HepG2 (cell line): ENCODE results near the gene KRTCAP3. TPM values are rescaled to one million over a fixed set of nuclear protein-coding genes. Genes with fewer than 3 reads are reported as not detected.
A peak's percentile ranks its signal among the peaks of the same experiment; 100 is the strongest.

ENCODE experiments used
- HMGA1 ChIP-seq: sonication (generic); formaldehyde crosslinking; conservative IDR thresholded peaks from 2 replicates; pipeline ENCODE4 v1.4.0; 2020; ENCODE audit warnings: missing genetic modification reagents
- KDM5B ChIP-seq: sonication (generic); formaldehyde crosslinking; IDR thresholded peaks from 2 replicates; pipeline ENCODE4 v1.4.0; 2020; ENCODE audit warnings: missing genetic modification reagents, mild to moderate bottlenecking, borderline replicate concordance
- SP2 ChIP-seq: sonication (generic); formaldehyde crosslinking; IDR thresholded peaks from 2 replicates; pipeline ENCODE4 v1.5.1; 2020; ENCODE audit warnings: mild to moderate bottlenecking, missing genetic modification reagents
- TAF1 ChIP-seq: sonication (generic); formaldehyde crosslinking; IDR thresholded peaks from 2 replicates; pipeline ENCODE4 v1.4.0; 2020; ENCODE audit warnings: missing genetic modification reagents
- TBL1XR1 ChIP-seq: fragments of 150-350 bp; IDR thresholded peaks from 2 replicates; pipeline ENCODE4 v1.6.1; 2014; ENCODE audit warnings: borderline replicate concordance, low read length; ENCODE audit not compliant: partially characterized antibody
- ZBTB1 ChIP-seq: sonication (generic); formaldehyde crosslinking; IDR thresholded peaks from 2 replicates; pipeline ENCODE4 v1.4.0; 2020; ENCODE audit warnings: missing genetic modification reagents, borderline replicate concordance
- polyA plus RNA-seq, 8 experiments: library from polyadenylated mRNA; depleted of rRNA in 3 of 8; stranded (reverse) in 7 of 8; unstranded in 1 of 8; fragments of >200 nt; fragmentation: Illumina TruSeq in 4 of 8; extraction: Trizol in 4 of 8; gene quantifications; 2 replicates each; pipeline versions ENCODE4 v1.2.1 to v1.2.3, GENCODE V29; 2011 to 2016; ENCODE audit warnings: low read depth in 4 of 8, missing spikeins in 1 of 8, mixed read lengths in 1 of 8; ENCODE audit not compliant: insufficient read depth in 1 of 8
- total RNA-seq, 5 experiments: library from RNA; depleted of rRNA; stranded (reverse); fragments of >200 nt; fragmentation: Illumina TruSeq; extraction: Trizol; gene quantifications; 2 replicates each; pipeline ENCODE4 v1.2.3, GENCODE V29; 2016; ENCODE audit warnings: low read depth in 1 of 5
- TF ChIP-seq, protein P1 (sequence below): sonication (generic); formaldehyde crosslinking; IDR thresholded peaks from 2 replicates; pipeline ENCODE4 v1.5.0; 2020; ENCODE audit warnings: mild to moderate bottlenecking, missing genetic modification reagents, borderline replicate concordance
- TF ChIP-seq, protein P2 (sequence below): sonication (generic); formaldehyde crosslinking; IDR thresholded peaks from 2 replicates; pipeline ENCODE4 v1.5.0; 2020; ENCODE audit warnings: missing genetic modification reagents
- TF ChIP-seq, protein P3 (sequence below): IDR thresholded peaks from 2 replicates; pipeline ENCODE4 v1.6.1; 2016; ENCODE audit warnings: missing compliant biosample characterization, missing genetic modification reagents, borderline replicate concordance
- TF ChIP-seq, protein P4 (sequence below): sonication (generic); formaldehyde crosslinking; IDR thresholded peaks from 2 replicates; pipeline ENCODE4 v1.4.0; 2020; ENCODE audit warnings: missing genetic modification reagents
- TF ChIP-seq, protein P5 (sequence below): sonication (generic); formaldehyde crosslinking; IDR thresholded peaks from 2 replicates; pipeline ENCODE4 v1.4.0; 2020; ENCODE audit warnings: missing genetic modification reagents
- TF ChIP-seq, protein P6 (sequence below): sonication (generic); formaldehyde crosslinking; IDR thresholded peaks from 2 replicates; pipeline ENCODE4 v1.4.0; 2020; ENCODE audit warnings: missing genetic modification reagents

KRTCAP3 gene
- total and polyA plus RNA-seq, 2 of the 13 experiments (the other 11 are each of a cell fraction or from before 2014, with no cell fraction given): 2.1 to 4.5 TPM

DNA sequence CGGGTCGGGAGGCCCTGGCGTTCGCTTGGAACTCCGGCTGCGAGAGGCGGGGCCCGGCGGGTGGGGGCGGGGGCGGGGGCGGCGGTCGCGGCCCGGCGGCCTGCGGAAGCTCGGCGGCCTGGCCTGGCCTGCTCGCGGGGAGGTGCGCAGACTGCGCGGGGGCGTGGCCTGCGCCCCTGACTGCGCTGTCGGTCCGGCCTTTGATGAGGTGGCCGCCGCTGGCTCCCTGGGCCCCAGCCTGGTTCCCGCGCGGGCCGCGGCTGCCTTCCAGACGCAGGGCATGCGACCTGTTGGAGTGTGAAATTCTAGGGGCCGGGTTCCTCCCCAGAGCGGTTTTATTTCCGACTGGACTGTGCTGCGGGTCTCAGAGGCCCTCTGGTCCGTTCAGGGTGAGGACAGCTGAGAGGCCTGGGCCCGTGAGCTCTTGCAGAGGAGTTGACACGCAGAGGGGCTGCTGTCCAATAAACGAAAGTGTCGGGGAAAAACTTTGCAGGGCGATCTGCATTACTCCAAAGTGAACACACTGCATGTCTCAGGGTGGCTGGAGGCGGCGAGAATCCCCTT, 13.1 kb upstream of the KRTCAP3 start (continued):
- TF ChIP-seq, protein P1, sequence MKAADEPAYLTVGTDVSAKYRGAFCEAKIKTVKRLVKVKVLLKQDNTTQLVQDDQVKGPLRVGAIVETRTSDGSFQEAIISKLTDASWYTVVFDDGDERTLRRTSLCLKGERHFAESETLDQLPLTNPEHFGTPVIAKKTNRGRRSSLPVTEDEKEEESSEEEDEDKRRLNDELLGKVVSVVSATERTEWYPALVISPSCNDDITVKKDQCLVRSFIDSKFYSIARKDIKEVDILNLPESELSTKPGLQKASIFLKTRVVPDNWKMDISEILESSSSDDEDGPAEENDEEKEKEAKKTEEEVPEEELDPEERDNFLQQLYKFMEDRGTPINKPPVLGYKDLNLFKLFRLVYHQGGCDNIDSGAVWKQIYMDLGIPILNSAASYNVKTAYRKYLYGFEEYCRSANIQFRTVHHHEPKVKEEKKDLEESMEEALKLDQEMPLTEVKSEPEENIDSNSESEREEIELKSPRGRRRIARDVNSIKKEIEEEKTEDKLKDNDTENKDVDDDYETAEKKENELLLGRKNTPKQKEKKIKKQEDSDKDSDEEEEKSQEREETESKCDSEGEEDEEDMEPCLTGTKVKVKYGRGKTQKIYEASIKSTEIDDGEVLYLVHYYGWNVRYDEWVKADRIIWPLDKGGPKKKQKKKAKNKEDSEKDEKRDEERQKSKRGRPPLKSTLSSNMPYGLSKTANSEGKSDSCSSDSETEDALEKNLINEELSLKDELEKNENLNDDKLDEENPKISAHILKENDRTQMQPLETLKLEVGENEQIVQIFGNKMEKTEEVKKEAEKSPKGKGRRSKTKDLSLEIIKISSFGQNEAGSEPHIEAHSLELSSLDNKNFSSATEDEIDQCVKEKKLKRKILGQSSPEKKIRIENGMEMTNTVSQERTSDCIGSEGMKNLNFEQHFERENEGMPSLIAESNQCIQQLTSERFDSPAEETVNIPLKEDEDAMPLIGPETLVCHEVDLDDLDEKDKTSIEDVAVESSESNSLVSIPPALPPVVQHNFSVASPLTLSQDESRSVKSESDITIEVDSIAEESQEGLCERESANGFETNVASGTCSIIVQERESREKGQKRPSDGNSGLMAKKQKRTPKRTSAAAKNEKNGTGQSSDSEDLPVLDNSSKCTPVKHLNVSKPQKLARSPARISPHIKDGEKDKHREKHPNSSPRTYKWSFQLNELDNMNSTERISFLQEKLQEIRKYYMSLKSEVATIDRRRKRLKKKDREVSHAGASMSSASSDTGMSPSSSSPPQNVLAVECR (CRISPR knock-in tag): peak; percentile 57; the same call in 1 of the 2 replicates
- TF ChIP-seq ZBTB1 (CRISPR knock-in tag) (no peak), HMGA1 (no peak), KDM5B (peak; percentile 16), TBL1XR1 (no peak), TAF1 (CRISPR knock-in tag) (peak; percentile 7; the same call in 1 of the 2 replicates), SP2 (CRISPR knock-in tag) (no peak)
- TF ChIP-seq, protein P2, sequence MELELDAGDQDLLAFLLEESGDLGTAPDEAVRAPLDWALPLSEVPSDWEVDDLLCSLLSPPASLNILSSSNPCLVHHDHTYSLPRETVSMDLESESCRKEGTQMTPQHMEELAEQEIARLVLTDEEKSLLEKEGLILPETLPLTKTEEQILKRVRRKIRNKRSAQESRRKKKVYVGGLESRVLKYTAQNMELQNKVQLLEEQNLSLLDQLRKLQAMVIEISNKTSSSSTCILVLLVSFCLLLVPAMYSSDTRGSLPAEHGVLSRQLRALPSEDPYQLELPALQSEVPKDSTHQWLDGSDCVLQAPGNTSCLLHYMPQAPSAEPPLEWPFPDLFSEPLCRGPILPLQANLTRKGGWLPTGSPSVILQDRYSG (CRISPR knock-in tag): peak; percentile 92
- TF ChIP-seq, protein P3, sequence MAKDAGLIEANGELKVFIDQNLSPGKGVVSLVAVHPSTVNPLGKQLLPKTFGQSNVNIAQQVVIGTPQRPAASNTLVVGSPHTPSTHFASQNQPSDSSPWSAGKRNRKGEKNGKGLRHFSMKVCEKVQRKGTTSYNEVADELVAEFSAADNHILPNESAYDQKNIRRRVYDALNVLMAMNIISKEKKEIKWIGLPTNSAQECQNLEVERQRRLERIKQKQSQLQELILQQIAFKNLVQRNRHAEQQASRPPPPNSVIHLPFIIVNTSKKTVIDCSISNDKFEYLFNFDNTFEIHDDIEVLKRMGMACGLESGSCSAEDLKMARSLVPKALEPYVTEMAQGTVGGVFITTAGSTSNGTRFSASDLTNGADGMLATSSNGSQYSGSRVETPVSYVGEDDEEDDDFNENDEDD (CRISPR knock-in tag): peak; percentile 88
- TF ChIP-seq, protein P4, sequence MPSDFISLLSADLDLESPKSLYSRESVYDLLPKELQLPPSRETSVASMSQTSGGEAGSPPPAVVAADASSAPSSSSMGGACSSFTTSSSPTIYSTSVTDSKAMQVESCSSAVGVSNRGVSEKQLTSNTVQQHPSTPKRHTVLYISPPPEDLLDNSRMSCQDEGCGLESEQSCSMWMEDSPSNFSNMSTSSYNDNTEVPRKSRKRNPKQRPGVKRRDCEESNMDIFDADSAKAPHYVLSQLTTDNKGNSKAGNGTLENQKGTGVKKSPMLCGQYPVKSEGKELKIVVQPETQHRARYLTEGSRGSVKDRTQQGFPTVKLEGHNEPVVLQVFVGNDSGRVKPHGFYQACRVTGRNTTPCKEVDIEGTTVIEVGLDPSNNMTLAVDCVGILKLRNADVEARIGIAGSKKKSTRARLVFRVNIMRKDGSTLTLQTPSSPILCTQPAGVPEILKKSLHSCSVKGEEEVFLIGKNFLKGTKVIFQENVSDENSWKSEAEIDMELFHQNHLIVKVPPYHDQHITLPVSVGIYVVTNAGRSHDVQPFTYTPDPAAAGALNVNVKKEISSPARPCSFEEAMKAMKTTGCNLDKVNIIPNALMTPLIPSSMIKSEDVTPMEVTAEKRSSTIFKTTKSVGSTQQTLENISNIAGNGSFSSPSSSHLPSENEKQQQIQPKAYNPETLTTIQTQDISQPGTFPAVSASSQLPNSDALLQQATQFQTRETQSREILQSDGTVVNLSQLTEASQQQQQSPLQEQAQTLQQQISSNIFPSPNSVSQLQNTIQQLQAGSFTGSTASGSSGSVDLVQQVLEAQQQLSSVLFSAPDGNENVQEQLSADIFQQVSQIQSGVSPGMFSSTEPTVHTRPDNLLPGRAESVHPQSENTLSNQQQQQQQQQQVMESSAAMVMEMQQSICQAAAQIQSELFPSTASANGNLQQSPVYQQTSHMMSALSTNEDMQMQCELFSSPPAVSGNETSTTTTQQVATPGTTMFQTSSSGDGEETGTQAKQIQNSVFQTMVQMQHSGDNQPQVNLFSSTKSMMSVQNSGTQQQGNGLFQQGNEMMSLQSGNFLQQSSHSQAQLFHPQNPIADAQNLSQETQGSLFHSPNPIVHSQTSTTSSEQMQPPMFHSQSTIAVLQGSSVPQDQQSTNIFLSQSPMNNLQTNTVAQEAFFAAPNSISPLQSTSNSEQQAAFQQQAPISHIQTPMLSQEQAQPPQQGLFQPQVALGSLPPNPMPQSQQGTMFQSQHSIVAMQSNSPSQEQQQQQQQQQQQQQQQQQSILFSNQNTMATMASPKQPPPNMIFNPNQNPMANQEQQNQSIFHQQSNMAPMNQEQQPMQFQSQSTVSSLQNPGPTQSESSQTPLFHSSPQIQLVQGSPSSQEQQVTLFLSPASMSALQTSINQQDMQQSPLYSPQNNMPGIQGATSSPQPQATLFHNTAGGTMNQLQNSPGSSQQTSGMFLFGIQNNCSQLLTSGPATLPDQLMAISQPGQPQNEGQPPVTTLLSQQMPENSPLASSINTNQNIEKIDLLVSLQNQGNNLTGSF (CRISPR knock-in tag): peak; percentile 90
- TF ChIP-seq, protein P5, sequence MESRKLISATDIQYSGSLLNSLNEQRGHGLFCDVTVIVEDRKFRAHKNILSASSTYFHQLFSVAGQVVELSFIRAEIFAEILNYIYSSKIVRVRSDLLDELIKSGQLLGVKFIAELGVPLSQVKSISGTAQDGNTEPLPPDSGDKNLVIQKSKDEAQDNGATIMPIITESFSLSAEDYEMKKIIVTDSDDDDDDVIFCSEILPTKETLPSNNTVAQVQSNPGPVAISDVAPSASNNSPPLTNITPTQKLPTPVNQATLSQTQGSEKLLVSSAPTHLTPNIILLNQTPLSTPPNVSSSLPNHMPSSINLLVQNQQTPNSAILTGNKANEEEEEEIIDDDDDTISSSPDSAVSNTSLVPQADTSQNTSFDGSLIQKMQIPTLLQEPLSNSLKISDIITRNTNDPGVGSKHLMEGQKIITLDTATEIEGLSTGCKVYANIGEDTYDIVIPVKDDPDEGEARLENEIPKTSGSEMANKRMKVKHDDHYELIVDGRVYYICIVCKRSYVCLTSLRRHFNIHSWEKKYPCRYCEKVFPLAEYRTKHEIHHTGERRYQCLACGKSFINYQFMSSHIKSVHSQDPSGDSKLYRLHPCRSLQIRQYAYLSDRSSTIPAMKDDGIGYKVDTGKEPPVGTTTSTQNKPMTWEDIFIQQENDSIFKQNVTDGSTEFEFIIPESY (CRISPR knock-in tag): no peak
- TF ChIP-seq, protein P6, sequence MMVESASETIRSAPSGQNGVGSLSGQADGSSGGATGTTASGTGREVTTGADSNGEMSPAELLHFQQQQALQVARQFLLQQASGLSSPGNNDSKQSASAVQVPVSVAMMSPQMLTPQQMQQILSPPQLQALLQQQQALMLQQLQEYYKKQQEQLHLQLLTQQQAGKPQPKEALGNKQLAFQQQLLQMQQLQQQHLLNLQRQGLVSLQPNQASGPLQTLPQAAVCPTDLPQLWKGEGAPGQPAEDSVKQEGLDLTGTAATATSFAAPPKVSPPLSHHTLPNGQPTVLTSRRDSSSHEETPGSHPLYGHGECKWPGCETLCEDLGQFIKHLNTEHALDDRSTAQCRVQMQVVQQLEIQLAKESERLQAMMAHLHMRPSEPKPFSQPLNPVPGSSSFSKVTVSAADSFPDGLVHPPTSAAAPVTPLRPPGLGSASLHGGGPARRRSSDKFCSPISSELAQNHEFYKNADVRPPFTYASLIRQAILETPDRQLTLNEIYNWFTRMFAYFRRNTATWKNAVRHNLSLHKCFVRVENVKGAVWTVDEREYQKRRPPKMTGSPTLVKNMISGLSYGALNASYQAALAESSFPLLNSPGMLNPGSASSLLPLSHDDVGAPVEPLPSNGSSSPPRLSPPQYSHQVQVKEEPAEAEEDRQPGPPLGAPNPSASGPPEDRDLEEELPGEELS (CRISPR knock-in tag): peak; percentile 61
